Left ventricle myocardium inferior (tissue), 1 donor: Measurements from ENCODE around the gene R3HCC1L. TPM values are rescaled to one million over a fixed set of nuclear protein-coding genes. Genes with fewer than 3 reads are reported as not detected.
A peak's percentile ranks its signal among the peaks of the same experiment; 100 is the strongest.

Experiments
- DNase-seq: peaks from one replicate; pipeline ENCODE4 v3.0.0-alpha.2; 2020
- H3K27ac ChIP-seq: fragments of 200-600 bp; replicated peaks from 2 replicates; pipeline ENCODE4 v1.8.0; 2021
- H3K27me3 ChIP-seq: fragments of 200-600 bp; 2 replicates; pipeline ENCODE4 v1.8.0; 2021; ENCODE audit warnings: low read depth
- H3K36me3 ChIP-seq: fragments of 200-600 bp; 2 replicates; pipeline ENCODE4 v1.8.0; 2021
- H3K4me1 ChIP-seq: fragments of 200-600 bp; 2 replicates; pipeline ENCODE4 v1.8.0; 2021
- H3K4me3 ChIP-seq: fragments of 200-600 bp; 2 replicates; pipeline ENCODE4 v1.8.0; 2021; ENCODE audit warnings: mild to moderate bottlenecking, moderate library complexity
- H3K9me3 ChIP-seq: fragments of 200-600 bp; replicated peaks from 2 replicates; pipeline ENCODE4 v1.8.0; 2021
- CTCF ChIP-seq: fragments of 200-600 bp; IDR thresholded peaks from 2 replicates; pipeline ENCODE4 v1.8.0; 2021; ENCODE audit warnings: antibody characterized with exemption, mild to moderate bottlenecking, borderline replicate concordance
- intact Hi-C: fragments of 100-400 bp; cut with micrococcal nuclease; formaldehyde crosslinking; loops from one replicate; pipeline ENCODE4 v1.11.0; 2022
- total RNA-seq: library from RNA; stranded (reverse); fragmentation: NEBNext Ultra II Directional; extraction: Animal tissue kit (Norgen Biotek cat#: 25700); gene quantifications from one replicate; pipeline ENCODE4 v1.2.1, GENCODE V29; 2021
- donor health status: DM: no; HTN: yes; CAD: no; lungs with severe emphysema.

R3HCC1L gene
- total RNA-seq, 1 donor from 2014 or later: 5.9 TPM

DNA sequence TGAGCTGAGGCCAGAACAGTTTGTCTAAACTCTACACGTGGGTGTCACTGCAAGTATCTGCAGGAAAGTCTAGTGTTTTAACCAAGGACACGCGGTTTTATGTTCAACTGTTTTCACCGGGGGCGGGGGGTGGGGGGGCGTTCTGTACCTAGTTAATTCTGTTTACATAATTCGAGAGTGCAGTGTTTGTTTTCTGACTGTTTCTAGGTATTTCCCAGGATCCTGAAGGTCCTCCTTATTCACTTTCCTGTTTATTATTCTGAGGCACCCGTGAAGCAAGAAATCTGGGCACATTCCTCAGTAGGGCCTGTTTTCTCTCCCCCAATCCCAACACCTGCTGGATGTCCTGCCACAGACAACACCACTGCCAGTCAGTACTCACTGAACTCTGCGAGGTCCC is 125.9 kb downstream of the R3HCC1L start:
- DNase-seq: no peak
- no peaks in the 10 kb centered on the region for H3K9me3 ChIP-seq
- no peaks in the 10 kb centered on the region for H3K27me3 ChIP-seq
- TF ChIP-seq CTCF: no peak
- H3K36me3 ChIP-seq: no peaks in the 10 kb centered on the region
- peaks cover 3% of the 10 kb centered on the region for H3K4me1 ChIP-seq
- intact Hi-C loops: no loop called here
- no peak overlapping the region for H3K4me3 ChIP-seq
- H3K27ac ChIP-seq: no peak overlapping the region

- Histone ChIP-seq H3K36me3 (no peaks in the 10 kb centered on the region), H3K27ac (no peak overlapping the region), H3K4me1 (peaks cover 4% of the 10 kb centered on the region), H3K9me3 (no peaks in the 10 kb centered on the region), H3K27me3 (no peaks in the 10 kb centered on the region), H3K4me3 (no peak overlapping the region)
- no peak for TF ChIP-seq CTCF
- no peak for DNase-seq
- intact Hi-C loops: no loop called here
These were observed 126.3 kb downstream of the R3HCC1L start for GRCh38 chr10:98260752-98261151.

DNA sequence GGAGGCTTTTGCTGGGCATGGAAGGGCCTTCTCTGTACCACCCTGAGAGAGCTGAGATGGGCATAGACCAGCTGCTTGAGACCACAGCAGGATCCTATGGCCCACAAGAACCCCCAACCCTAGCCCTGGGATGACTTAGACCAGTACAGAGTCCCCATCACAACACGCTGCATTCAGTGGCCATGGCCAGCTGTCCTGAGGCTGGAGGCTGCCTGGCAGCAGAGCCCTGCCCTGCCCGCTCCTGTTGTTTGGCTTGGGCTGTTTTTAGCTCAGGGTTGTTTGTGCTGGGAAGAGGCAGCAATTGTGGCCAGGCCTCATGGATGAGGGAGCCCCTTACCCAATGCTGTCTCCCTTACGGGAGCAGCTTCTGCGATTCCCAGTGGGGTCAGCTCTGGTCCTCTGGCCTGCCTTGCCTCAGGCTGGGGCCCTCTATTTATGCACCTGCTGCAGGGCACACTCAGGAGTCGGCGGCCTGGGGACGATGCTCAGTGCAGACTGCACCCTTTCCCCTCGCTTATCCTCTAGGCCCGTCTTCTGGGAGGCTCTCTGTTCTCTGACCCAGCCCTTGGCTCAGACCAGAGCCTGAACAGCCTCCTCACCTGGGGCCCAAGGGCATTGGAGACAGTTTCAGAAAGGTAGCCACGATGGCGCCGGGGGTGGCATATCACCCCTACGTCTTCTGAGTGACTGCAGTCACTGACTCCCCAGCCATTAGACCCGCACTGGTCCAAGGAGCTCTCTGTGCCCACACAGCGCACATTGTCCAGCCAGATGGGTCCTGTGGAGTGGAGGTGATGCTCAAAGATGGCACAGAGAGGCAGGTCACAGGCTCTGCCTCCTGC is 127.2 kb downstream of the R3HCC1L start:
- no peaks in the 10 kb centered on the region for H3K27me3 ChIP-seq

DNA sequence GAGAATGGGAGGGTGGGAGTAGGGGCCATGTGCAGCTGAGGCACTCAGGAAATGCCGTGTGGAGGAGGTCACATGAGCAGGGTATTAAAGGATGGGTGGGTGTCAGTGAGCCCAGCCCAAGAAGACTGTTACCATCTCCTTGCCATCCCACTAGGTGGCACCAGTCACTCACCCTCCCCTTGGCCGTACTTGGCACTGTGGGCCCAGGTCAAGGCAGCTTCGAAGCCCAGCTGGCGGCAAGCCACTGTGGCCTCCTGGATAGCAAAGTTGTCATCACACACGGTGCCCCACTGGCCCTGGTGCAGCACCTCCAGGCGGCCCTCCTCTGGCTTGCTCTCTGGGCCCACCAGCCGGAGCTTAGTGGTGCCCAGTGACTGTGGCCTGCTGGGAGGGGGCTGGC is 128.1 kb downstream of the R3HCC1L start:
- intact Hi-C loops: no loop called here
- Histone ChIP-seq H3K36me3 (no peaks in the 10 kb centered on the region), H3K27me3 (no peaks in the 10 kb centered on the region), H3K4me3 (no peak overlapping the region), H3K4me1 (peaks cover 10% of the 10 kb centered on the region), H3K27ac (no peak overlapping the region), H3K9me3 (no peaks in the 10 kb centered on the region)
- DNase-seq: peak; percentile 59
- TF ChIP-seq CTCF: peak; percentile 70

More for the DNA sequence above, 127.2 kb downstream of the R3HCC1L start:
- Histone ChIP-seq H3K9me3 (no peaks in the 10 kb centered on the region), H3K27ac (no peak overlapping the region), H3K4me1 (peaks cover 9% of the 10 kb centered on the region), H3K36me3 (no peaks in the 10 kb centered on the region), H3K4me3 (no peak overlapping the region)
- intact Hi-C loops: no loop called here
- no peak for DNase-seq
- no peak for TF ChIP-seq CTCF

- Histone ChIP-seq H3K27ac (no peak overlapping the region), H3K27me3 (no peaks in the 10 kb centered on the region), H3K36me3 (no peaks in the 10 kb centered on the region), H3K9me3 (no peaks in the 10 kb centered on the region), H3K4me1 (peaks cover 14% of the 10 kb centered on the region), H3K4me3 (no peak overlapping the region)
- no peak for DNase-seq
- no peak for TF ChIP-seq CTCF
- intact Hi-C loops: no loop called here
These were observed 128.6 kb downstream of the R3HCC1L start for GRCh38 chr10:98263088-98263487.
